HG03103 (cell line): ENCODE data around the gene KRTAP5-10.
"Not testable (repeated sequence)": the region's sequence is repeated elsewhere in the genome, so short reads cannot be mapped to it uniquely, and the experiment has no call there.

Experiments used
- ATAC-seq: cut with Tn5 transposase; IDR thresholded peaks from one replicate; pipeline ENCODE4 v1.9.1; 2021; ENCODE audit warnings: low read depth; ENCODE audit not compliant: unreplicated experiment

KRTAP5-10 gene, protein sequence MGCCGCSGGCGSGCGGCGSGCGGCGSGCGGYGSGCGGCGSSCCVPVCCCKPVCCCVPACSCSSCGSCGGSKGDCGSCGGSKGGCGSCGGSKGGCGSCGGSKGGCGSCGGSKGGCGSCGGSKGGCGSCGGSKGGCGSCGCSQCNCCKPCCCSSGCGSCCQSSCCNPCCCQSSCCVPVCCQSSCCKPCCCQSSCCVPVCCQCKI

DNA sequence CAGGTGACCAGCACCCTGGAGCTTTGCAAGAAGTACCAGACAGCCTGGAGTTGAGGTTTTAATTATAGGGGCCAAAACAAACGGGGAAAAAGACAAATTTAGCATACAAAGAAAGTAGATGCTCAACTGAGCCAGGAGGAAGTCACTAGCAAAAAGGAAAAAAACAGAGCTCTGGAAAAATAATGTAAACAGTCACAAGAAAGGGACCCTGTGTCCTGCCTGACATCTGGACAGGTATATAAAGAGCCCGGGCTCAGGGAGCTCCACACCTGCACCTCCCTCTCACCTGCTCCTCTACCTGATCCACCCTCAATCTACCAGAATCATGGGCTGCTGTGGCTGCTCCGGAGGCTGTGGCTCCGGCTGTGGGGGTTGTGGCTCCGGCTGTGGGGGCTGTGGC, at the start of gene KRTAP5-10:
Gene KRTAP5-10 (plus strand): TSS at position 301 of the 400 bp plus-strand sequence. CDS start 25 bp downstream, at position 326.
- ATAC-seq: no peak

DNA sequence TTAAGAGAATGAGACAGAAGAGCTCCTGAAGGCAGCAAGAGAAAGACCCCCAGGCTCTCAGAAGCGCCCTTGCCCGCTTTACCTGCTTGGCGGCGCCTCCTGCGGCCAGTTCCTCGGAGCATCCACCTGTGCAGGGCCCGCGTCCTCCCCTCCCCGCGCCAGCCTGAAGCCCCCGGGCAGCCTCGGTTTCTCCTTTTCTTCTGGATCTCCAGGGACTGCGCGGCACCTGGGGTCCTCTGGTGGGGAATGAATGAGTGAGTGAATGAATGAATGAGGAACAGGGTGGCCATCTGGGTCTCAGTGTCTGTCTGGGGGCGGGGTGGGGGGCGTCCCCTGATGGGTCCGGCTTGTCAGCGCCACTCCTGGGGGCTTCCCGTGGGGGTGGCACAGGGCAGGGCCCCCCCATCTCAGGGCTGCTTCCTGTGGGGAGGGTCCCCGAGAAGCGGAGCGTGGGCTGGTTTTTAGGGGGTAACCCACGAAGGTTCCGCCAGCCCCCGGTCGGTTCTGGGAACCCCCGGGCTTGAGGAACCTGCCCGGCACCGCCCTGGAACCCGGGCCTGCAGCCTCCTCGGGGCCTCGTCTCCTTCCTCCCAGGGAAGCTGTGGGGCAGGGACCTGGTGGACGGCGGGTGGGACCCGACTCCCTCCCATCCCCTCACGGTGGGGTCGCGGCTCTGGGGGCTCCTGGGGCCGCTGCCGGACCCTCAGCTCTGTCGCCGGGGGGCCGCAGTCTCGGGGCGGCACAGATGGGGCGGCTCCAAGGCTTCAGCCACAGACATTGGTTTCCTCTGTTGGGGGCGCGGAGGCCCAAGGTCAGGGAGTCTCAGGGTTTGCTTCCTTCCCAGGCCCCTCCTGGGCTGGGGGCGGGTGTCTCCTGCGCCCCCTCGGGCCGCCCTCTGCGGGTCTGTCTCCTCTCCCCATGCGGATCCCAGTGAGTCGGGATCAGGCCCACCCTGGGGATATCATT, 46.6 kb upstream of the KRTAP5-10 start:
- ATAC-seq: no peak

DNA sequence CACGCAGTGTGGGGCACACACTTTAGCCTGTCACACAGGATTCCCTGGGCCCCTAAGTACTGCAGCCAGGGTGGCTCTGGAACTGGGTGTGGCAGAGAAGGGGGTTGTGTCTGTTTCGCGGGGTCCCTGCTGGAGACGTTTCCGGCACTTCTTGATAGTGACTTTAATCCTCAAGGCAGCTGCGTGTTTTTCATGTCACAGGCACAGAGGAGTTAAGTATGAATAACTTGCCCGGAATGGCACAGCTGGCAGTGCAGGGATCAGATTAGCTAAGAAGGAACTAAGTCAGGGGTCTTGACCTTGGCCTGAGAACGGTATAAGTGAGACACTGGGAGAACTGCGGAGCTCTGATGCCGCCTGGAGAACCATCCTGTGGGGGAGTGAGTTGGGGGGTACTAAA, 45.8 kb upstream of the KRTAP5-10 start:
- ATAC-seq: no peak

DNA sequence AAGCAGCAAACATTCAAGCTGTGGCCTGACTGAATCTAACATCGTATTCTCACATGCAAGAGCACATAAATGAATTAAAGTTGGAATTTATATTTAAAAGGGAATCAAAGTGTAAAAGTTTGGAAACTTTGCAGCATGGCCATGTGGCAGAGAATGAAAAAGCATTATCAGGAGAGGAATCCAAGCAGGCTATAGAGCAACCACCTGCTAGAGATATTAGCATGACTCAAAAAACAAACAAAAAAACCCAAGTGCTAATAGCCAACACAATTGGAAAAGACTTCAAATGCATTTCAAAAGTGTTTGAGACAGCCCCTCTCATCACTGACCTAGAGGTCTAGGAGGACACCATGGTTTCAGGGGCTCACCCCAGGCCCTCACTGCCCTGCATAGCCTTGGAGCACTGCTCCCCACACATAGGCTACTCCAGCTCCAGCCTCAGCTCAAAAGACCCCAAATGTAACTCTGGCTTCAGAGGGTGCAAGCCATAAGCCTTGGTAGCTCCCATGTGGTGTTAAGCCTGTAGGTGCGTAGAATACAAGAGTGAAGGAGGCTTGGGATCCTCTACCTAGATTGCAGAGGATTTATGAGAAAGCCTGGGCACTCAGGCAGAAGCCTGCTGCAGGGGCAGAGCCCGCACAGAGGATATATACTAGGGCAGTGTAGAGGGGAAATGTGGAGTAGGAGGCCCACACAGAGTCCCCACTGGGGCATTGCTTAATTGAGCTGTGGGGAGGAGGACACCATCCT, 40.0 kb upstream of the KRTAP5-10 start:
- no peak for ATAC-seq

DNA sequence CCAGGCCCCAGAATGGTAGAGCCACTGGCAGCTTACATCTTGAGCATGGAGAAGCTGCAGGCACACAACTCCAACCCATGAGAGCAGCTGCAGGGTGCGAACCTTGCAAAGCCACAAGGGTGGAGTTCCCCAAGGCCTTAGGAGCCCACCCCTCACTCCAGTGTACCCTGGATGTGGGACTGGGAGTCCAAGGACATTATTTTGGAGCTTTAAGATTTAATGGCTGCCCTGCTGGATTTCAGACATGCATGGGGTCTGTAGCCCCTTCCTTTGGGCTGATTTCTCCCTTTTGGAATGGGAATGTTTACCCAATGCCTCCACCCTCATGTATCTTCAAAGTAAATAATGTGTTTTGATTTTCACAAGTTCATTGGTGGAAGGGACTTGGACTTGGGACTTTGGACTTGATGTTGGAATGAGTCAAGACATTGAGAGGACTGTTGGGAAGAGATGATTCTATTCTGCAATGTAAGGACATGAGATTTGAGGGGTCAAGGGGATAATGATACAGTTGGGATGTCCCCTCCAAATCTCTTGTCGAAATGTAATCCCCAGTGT, 39.3 kb upstream of the KRTAP5-10 start:
- ATAC-seq: no peak

DNA sequence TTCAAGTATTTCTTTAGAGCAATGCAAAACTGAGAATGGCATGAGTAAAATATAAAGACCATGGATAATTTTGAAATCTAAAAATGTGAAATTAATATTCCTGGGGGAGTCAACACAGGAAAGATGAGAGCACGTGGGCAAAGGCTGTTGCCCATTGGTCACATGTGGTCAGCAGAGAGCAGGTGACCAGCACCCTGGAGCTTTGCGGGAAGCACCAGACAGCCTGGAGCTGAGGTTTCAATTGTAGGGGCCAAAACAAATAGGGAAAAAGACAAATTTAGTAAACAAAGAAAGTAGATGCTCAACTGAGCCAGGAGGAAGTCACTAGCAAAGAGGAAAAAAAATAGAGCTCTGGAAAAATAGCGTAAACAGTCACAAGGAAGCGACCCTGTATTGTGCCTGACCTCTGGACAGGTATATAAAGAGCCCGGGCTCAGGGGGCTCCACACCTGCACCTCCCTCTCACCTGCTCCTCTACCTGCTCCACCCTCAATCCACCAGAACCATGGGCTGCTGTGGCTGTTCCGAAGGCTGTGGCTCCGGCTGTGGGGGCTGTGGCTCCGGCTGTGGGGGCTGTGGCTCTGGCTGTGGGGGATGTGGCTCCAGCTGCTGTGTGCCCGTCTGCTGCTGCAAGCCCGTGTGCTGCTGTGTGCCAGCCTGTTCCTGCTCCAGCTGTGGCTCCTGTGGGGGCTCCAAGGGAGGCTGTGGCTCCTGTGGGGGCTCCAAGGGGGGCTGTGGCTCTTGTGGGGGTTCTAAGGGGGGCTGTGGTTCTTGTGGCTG, 38.4 kb upstream of the KRTAP5-10 start, which contains the start of gene KRTAP5-7:
Gene KRTAP5-7 (plus strand): TSS at position 472 of the 780 bp plus-strand sequence. CDS start 34 bp downstream, at position 506.
- not testable (repeated sequence) for ATAC-seq

DNA sequence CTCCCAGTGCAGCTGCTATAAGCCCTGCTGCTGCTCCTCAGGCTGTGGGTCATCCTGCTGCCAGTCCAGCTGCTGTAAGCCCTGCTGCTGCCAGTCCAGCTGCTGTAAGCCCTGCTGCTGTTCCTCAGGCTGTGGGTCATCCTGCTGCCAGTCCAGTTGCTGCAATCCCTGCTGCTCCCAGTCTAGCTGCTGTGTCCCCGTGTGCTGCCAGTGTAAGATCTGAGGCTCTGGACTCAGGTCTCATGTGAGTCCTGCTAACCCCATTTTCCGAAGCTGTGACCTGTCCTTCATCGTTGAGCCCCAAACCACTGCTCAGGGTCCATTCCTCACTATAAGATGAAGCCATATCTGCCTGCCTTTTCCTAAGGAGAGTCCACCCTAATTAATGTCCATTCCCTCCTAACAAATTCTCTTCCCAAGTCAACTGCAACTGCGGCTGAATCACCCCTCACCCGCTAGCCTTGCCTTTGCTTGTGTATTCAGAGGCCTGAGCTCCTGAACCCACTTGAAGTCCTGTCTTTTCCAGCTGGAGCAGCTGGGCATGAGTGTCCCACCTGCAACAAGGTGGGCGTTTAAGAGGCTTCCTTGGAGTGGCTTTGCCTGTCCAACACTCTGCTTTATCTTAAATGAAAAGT, 37.7 kb upstream of the KRTAP5-10 start:
- no peak for ATAC-seq

DNA sequence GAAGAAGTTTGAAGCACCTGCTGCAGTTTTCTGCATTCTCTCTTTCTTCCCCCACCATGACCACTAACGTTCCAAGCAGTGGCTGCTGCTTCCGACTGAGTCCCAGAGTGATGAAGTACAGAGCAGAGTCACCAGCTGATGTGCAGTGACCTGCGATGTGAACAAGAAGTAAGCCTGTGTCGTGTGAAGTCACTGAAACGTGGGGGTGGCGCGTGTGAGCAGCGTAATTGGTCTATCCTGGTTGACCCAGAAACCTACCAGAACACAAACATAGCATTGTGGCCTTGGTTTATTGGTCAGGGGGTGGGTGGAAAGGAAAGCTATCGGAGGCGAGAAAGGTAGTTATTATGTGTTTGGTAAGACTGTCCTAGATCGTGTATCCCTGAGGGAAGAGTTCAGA, 34.8 kb upstream of the KRTAP5-10 start:
- ATAC-seq: no peak

DNA sequence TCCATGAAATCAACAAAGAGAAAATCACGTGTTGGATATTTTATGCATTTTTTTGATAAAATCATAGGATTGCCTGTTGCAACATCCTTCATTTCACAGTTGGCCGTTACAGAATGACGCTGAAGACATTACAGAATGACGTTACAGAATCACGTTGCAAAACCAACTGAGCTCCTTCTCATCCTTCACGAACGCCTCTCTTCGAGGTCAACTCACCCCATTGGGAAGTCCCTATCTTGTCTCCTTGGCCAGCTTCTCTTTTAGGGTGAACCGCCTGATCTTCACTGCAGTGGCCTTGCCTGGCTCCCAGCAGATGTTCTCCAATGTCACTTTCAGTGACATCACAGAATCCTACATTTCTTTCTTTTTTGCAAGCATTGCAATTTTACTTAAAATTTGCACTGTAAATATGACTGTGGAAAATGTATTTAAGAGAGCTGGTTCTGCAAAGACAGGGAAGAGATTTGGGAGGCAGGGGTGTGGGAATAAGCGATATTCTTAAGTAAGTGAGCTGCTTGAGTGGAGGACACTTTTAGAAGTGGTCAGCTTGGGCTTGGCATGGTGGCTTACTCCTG, 33.2 kb upstream of the KRTAP5-10 start:
- ATAC-seq: no peak

DNA sequence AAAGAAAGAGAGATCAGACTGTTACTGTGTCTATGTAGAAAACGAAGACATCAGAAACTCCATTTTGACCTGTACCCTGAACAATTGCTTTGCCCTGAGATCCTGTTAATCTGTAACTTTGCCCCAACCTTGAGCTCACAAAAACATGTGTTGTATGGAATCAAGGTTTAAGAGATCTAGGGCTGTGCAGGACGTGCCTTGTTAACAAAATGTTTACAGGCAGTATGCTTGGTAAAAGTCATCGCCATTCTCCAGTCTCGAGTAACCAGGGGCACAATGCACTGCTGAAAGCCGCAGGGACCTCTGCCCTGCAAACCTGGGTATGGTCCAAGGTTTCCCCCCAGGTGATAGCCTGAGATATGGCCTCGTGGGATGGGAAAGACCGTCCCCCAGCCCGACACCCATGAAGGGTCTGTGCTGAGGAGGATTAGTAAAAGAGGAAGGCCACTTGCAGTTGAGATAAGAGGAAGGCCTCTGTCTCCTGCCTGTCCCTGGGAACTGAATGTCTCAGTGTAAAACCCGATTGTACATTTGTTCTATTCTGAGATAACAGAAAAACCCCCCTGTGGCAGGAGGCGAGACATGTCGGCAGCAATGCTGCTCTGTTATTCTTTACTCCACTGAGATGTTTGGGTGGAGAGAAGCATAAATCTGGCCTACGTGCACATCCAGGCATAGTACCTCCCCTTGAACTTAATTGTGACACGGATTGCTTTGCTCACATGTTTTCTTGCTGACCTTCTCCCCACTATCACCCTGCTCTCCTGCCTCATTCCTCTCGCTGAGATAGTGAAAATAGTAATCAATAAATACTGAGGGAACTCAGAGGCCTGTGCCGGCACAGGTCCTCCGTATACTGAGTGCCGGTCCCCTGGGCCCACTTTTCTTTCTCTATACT, 30.4 kb upstream of the KRTAP5-10 start:
- not testable (repeated sequence) for ATAC-seq

DNA sequence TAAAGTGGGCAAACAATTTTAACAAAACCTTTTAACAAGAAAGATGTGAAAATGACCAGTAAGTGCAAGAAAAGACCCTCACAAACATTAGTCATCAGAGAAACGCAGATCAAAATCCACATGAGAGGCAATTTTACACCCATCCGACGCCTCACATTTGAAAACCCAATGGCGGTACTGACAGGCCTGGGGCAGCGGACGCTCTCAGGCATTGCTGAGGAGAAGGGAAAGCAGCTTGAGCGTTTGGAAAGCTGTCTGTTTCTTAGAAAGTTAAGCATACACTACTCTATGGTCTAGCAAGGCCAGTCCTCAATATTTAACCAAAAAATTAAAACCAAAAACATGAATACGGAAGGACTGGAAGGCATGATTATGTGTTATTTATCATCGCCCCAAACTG, 29.5 kb upstream of the KRTAP5-10 start:
- ATAC-seq: no peak

DNA sequence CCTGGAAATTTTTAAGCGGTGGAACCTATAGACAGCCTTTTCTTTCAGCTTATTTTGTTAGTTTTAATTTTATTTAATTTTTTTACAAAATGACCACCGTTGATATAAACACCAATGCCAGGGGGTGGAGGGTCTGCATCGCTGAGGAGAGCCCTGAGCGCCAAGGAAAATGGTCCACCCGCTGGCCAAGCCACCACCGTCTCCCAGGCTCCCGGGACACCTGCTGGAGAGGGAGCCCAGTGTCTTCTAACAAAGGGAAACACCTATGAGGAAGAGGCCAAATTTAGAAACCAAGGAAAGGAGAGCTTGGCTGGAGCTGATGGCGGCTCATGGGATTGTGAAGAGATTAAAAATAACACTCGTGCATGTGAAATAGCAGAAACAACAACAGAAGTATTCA, 27.8 kb upstream of the KRTAP5-10 start:
- ATAC-seq: no peak

DNA sequence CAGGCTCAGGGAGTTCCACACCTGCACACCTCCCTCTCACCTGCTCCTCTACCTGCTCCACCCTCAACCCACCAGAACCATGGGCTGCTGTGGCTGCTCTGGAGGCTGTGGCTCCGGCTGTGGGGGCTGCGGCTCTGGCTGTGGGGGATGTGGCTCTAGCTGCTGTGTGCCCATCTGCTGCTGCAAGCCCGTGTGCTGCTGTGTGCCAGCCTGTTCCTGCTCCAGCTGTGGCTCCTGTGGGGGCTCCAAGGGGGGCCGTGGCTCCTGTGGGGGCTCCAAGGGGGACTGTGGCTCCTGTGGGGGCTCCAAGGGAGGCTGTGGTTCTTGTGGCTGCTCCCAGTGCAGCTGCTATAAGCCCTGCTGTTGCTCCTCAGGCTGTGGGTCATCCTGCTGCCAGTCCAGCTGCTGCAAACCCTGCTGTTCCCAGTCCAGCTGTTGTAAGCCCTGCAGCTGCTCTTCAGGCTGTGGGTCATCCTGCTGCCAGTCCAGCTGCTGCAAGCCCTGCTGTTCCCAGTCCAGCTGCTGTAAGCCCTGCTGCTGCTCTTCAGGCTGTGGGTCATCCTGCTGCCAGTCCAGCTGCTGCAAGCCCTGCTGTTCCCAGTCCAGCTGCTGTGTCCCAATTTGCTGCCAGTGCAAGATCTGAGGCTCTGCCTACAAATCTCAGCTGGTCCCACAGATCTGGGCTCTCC, 27.2 kb upstream of the KRTAP5-10 start, which contains the start of gene KRTAP5-8:
Gene KRTAP5-8 (plus strand): TSS at position 49 of the 689 bp plus-strand sequence. CDS start 31 bp downstream, at position 80.
- ATAC-seq: not testable (repeated sequence)

DNA sequence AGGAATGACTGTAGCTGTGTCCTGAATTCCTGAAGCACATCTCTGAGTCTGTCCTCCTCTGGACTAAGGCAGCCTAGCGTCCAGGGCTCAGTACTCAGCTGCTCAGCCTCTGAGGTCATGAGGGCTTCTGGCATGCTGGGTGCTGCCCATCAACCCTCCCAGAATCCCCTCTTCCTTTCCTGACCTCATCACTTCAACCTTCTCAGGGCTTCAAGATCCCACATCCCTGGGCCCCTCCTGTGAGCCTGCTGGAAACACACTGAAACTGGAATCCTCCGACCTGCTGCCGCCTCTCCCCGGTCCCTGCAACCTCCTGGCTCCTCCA, 26.7 kb upstream of the KRTAP5-10 start:
- ATAC-seq: no peak

DNA sequence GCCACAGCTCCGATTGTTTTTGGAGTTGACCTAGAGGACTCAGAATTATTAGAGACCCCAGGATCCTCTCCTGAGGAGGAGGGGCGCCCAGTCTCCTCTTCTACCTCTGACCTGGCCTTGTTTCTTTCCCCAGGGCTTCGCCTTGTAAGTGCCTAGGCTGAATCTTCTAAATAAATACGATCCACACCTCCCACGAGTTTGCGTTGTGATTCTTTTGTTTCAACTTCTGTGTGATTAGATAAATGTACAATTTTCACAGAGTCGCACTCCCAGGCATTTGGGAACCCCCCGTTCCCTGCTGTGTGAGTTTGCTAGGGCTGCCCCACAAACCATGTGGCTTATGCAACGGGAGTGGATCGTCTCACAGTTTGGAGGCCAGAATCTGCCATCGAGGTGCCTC, 26.3 kb upstream of the KRTAP5-10 start:
- ATAC-seq: no peak

DNA sequence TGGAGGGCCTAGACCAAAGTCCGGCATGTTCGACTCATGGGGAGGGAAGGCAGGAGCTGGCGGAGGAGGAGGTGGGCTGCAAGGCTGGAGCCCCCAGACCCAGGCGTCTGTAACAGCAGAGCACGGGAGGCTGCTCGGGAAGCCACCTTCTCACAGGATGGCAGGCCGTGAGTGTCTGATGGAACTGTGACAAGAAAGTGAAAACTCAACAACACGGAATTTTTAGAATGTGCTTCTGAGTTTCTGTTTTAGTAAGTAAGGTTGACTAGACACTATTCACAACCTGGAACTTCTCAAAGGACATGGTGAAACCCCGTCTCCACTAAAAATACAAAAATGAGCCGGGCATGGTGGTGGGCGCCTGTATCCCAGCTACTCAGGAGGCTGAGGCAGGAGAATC, 25.4 kb upstream of the KRTAP5-10 start:
- ATAC-seq: not testable (repeated sequence)

DNA sequence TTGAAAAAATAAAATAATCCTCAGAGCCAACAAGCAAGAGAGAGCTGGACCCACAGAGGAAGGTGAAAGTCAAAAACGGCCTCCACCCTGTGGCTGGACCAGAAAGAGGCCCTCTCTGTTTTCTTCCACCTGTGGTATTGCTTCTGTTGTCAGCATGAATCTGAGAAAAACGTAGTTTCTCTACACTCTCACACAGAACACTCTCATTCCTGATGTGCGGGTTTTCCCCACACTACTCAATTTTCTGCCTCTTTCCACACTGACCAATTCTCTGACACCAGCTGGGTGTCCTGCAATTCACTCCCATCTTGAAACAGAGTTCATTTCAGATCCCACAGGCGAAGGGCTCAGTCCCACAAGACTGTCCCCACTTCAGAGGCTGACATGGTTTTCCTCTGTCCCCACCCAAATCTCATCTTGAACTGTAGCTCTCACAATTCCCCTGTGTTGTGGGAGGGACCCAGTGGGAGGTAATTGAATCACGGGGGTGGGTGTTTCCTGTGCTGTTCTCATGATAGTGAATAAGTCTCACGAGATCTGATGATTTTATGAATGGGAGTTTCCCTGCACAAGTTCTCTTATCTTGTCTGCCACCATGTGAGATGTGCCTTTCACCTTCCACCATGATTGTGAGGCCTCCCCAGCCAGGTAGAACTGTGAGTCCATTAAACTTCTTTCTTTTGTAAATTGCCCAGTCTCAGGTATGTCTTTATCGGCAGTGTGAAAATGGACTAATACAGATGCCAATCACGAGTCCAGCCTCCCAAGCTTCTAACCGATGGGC, 24.6 kb upstream of the KRTAP5-10 start:
- not testable (repeated sequence) for ATAC-seq
